ENCODE results near the gene KATNB1. TPM values are rescaled to one million over a fixed set of nuclear protein-coding genes. Genes with fewer than 3 reads are reported as not detected.
A peak's percentile ranks its signal among the peaks of the same experiment; 100 is the strongest.
"Not testable (repeated sequence)": the region's sequence is repeated elsewhere in the genome, so short reads cannot be mapped to it uniquely, and the experiment has no call there.

Gene KATNB1
- total and polyA plus RNA-seq, 4 donors, result 7.0 to 16.2 (median 12.8) TPM

- Histone ChIP-seq H3K4me1 (ENCODE audit: control insufficient read depth in 1 of 2, insufficient read depth in 2 of 2, low read length in 2 of 2) (no peaks in the 10 kb centered on the region), H3K27me3 (ENCODE audit: control insufficient read depth in 1 of 2, insufficient read depth in 2 of 2, low read length in 1 of 2) (no peaks in the 10 kb centered on the region), H3K27ac (ENCODE audit: low read depth in 1 of 2, low read length in 2 of 2) (no peak overlapping the region), H3K9me3 (ENCODE audit: control insufficient read depth, low read length) (no peaks in the 10 kb centered on the region), H3K4me3 (ENCODE audit: low read length in 2 of 2) (no peak overlapping the region), H3K36me3 (ENCODE audit: control insufficient read depth in 1 of 2, insufficient read depth in 2 of 2, low read length in 1 of 2) (no peaks in the 10 kb centered on the region)
- 85% methylated on average over 1 of the region's 1 CpG; no CpG with 5 or more reads in 1 of the 2 donors for WGBS, 2 donors
- no peak for ATAC-seq (ENCODE audit: low FRiP score)
- intact Hi-C loops (cut with DNase I), result no loop called here
- DNase-seq, result no peak
These were observed 28.9 kb upstream of the KATNB1 start for GRCh38 chr16:57706717-57707116.

- 86 to 90% methylated on average over 11 of the region's 11 CpGs for WGBS, 2 donors
- H3K4me1 ChIP-seq (ENCODE audit: control insufficient read depth in 1 of 2, insufficient read depth in 2 of 2, low read length in 2 of 2), result no peaks in the 10 kb centered on the region
- ATAC-seq (ENCODE audit: low FRiP score), result no peak
- no peaks in the 10 kb centered on the region for H3K27me3 ChIP-seq (ENCODE audit: control insufficient read depth in 1 of 2, insufficient read depth in 2 of 2, low read length in 1 of 2)
- no peak overlapping the region for H3K4me3 ChIP-seq (ENCODE audit: low read length in 2 of 2)
- H3K9me3 ChIP-seq (ENCODE audit: control insufficient read depth, low read length), result no peaks in the 10 kb centered on the region
- DNase-seq, result peak in 1 of 2 donors; percentile 21
- no peak overlapping the region for H3K27ac ChIP-seq (ENCODE audit: low read depth in 1 of 2, low read length in 2 of 2)
- no peaks in the 10 kb centered on the region for H3K36me3 ChIP-seq (ENCODE audit: control insufficient read depth in 1 of 2, insufficient read depth in 2 of 2, low read length in 1 of 2)
- intact Hi-C loops (cut with DNase I), result no loop called here
These were observed 28.2 kb upstream of the KATNB1 start for GRCh38 chr16:57707331-57707730.

- no peak overlapping the region for H3K4me3 ChIP-seq (ENCODE audit: low read length in 2 of 2)
- no peaks in the 10 kb centered on the region for H3K9me3 ChIP-seq (ENCODE audit: control insufficient read depth, low read length)
- no peak overlapping the region for H3K27ac ChIP-seq (ENCODE audit: low read depth in 1 of 2, low read length in 2 of 2)
- H3K27me3 ChIP-seq (ENCODE audit: control insufficient read depth in 1 of 2, insufficient read depth in 2 of 2, low read length in 1 of 2), result no peaks in the 10 kb centered on the region
- ATAC-seq (ENCODE audit: low FRiP score) (no peak), DNase-seq (peak in 1 of 2 donors; percentile 2)
- intact Hi-C loops (cut with DNase I), result no loop called here
- WGBS, 2 donors, result 89 to 90% methylated on average over 3 of the region's 3 CpGs
- H3K4me1 ChIP-seq (ENCODE audit: control insufficient read depth in 1 of 2, insufficient read depth in 2 of 2, low read length in 2 of 2), result no peaks in the 10 kb centered on the region
- no peaks in the 10 kb centered on the region for H3K36me3 ChIP-seq (ENCODE audit: control insufficient read depth in 1 of 2, insufficient read depth in 2 of 2, low read length in 1 of 2)
These were observed 27.4 kb upstream of the KATNB1 start for GRCh38 chr16:57708168-57708567.

- intact Hi-C loops (cut with DNase I), result no loop called here
- ATAC-seq (ENCODE audit: low FRiP score) (no peak), DNase-seq (peak in 1 of 2 donors; percentile 14)
- Histone ChIP-seq H3K27ac (ENCODE audit: low read depth in 1 of 2, low read length in 2 of 2) (no peak overlapping the region), H3K4me3 (ENCODE audit: low read length in 2 of 2) (no peak overlapping the region), H3K9me3 (ENCODE audit: control insufficient read depth, low read length) (no peaks in the 10 kb centered on the region), H3K36me3 (ENCODE audit: control insufficient read depth in 1 of 2, insufficient read depth in 2 of 2, low read length in 1 of 2) (no peaks in the 10 kb centered on the region), H3K4me1 (ENCODE audit: control insufficient read depth in 1 of 2, insufficient read depth in 2 of 2, low read length in 2 of 2) (no peaks in the 10 kb centered on the region), H3K27me3 (ENCODE audit: control insufficient read depth in 1 of 2, insufficient read depth in 2 of 2, low read length in 1 of 2) (no peaks in the 10 kb centered on the region)
- 79 to 88% methylated on average over 3 of the region's 3 CpGs for WGBS, 2 donors
These were observed 25.9 kb upstream of the KATNB1 start for GRCh38 chr16:57709663-57710062.

GRCh38 chr16:57711346-57711745, 24.2 kb upstream of the KATNB1 start:
- Histone ChIP-seq H3K4me1 (ENCODE audit: control insufficient read depth in 1 of 2, insufficient read depth in 2 of 2, low read length in 2 of 2) (no peaks in the 10 kb centered on the region), H3K9me3 (ENCODE audit: control insufficient read depth, low read length) (no peaks in the 10 kb centered on the region), H3K27me3 (ENCODE audit: control insufficient read depth in 1 of 2, insufficient read depth in 2 of 2, low read length in 1 of 2) (no peaks in the 10 kb centered on the region), H3K36me3 (ENCODE audit: control insufficient read depth in 1 of 2, insufficient read depth in 2 of 2, low read length in 1 of 2) (no peaks in the 10 kb centered on the region), H3K4me3 (ENCODE audit: low read length in 2 of 2) (no peak overlapping the region), H3K27ac (ENCODE audit: low read depth in 1 of 2, low read length in 2 of 2) (no peak overlapping the region)
- intact Hi-C loops (cut with DNase I), result no loop called here
- 70 to 71% methylated on average over 5 of the region's 5 CpGs for WGBS, 2 donors
- DNase-seq, result peak; percentile 7 to 52
- no peak for ATAC-seq (ENCODE audit: low FRiP score)

GRCh38 chr16:57711993-57712392, 23.6 kb upstream of the KATNB1 start:
- intact Hi-C loops (cut with DNase I), result no loop called here
- Histone ChIP-seq H3K27ac (ENCODE audit: low read depth in 1 of 2, low read length in 2 of 2) (no peak overlapping the region), H3K27me3 (ENCODE audit: control insufficient read depth in 1 of 2, insufficient read depth in 2 of 2, low read length in 1 of 2) (no peaks in the 10 kb centered on the region), H3K36me3 (ENCODE audit: control insufficient read depth in 1 of 2, insufficient read depth in 2 of 2, low read length in 1 of 2) (no peaks in the 10 kb centered on the region), H3K4me3 (ENCODE audit: low read length in 2 of 2) (no peak overlapping the region), H3K9me3 (ENCODE audit: control insufficient read depth, low read length) (no peaks in the 10 kb centered on the region), H3K4me1 (ENCODE audit: control insufficient read depth in 1 of 2, insufficient read depth in 2 of 2, low read length in 2 of 2) (no peaks in the 10 kb centered on the region)
- DNase-seq, result no peak
- no peak for ATAC-seq (ENCODE audit: low FRiP score)
- 92 to 97% methylated on average over 3 of the region's 3 CpGs for WGBS, 2 donors

- ATAC-seq (ENCODE audit: low FRiP score); H3K27ac ChIP-seq (ENCODE audit: low read depth in 1 of 2, low read length in 2 of 2); H3K27me3 ChIP-seq (ENCODE audit: control insufficient read depth in 1 of 2, insufficient read depth in 2 of 2, low read length in 1 of 2); H3K4me3 ChIP-seq (ENCODE audit: low read length in 2 of 2); H3K36me3 ChIP-seq (ENCODE audit: control insufficient read depth in 1 of 2, insufficient read depth in 2 of 2, low read length in 1 of 2); H3K9me3 ChIP-seq (ENCODE audit: control insufficient read depth, low read length); DNase-seq; intact Hi-C loops (cut with DNase I); H3K4me1 ChIP-seq (ENCODE audit: control insufficient read depth in 1 of 2, insufficient read depth in 2 of 2, low read length in 2 of 2): not testable (repeated sequence)
- 77 to 80% methylated on average over 6 of the region's 6 CpGs for WGBS, 2 donors
These were observed 23.0 kb upstream of the KATNB1 start for GRCh38 chr16:57712569-57712968.

GRCh38 chr16:57713596-57713995, 22.0 kb upstream of the KATNB1 start:
- Histone ChIP-seq H3K27ac (ENCODE audit: low read depth in 1 of 2, low read length in 2 of 2) (no peak overlapping the region), H3K4me1 (ENCODE audit: control insufficient read depth in 1 of 2, insufficient read depth in 2 of 2, low read length in 2 of 2) (no peaks in the 10 kb centered on the region), H3K36me3 (ENCODE audit: control insufficient read depth in 1 of 2, insufficient read depth in 2 of 2, low read length in 1 of 2) (no peaks in the 10 kb centered on the region), H3K4me3 (ENCODE audit: low read length in 2 of 2) (no peak overlapping the region), H3K27me3 (ENCODE audit: control insufficient read depth in 1 of 2, insufficient read depth in 2 of 2, low read length in 1 of 2) (no peaks in the 10 kb centered on the region), H3K9me3 (ENCODE audit: control insufficient read depth, low read length) (no peaks in the 10 kb centered on the region)
- DNase-seq (peak in 1 of 2 donors; percentile 16), ATAC-seq (ENCODE audit: low FRiP score) (no peak)
- intact Hi-C loops (cut with DNase I), result no loop called here
- 76 to 86% methylated on average over 8 of the region's 8 CpGs for WGBS, 2 donors

GRCh38 chr16:57714047-57714446, 21.5 kb upstream of the KATNB1 start:
- DNase-seq (no peak), ATAC-seq (ENCODE audit: low FRiP score) (no peak)
- Histone ChIP-seq H3K9me3 (ENCODE audit: control insufficient read depth, low read length) (no peaks in the 10 kb centered on the region), H3K4me1 (ENCODE audit: control insufficient read depth in 1 of 2, insufficient read depth in 2 of 2, low read length in 2 of 2) (no peaks in the 10 kb centered on the region), H3K36me3 (ENCODE audit: control insufficient read depth in 1 of 2, insufficient read depth in 2 of 2, low read length in 1 of 2) (no peaks in the 10 kb centered on the region), H3K27me3 (ENCODE audit: control insufficient read depth in 1 of 2, insufficient read depth in 2 of 2, low read length in 1 of 2) (no peaks in the 10 kb centered on the region), H3K27ac (ENCODE audit: low read depth in 1 of 2, low read length in 2 of 2) (no peak overlapping the region), H3K4me3 (ENCODE audit: low read length in 2 of 2) (no peak overlapping the region)
- WGBS, 2 donors, result 80 to 88% methylated on average over 6 of the region's 6 CpGs
- intact Hi-C loops (cut with DNase I), result no loop called here

Measured in aorta (tissue), 5 donors.